ES-I3 (cell line): Measurements from ENCODE around the gene PRTN3.
A peak's percentile ranks its signal among the peaks of the same experiment; 100 is the strongest.

Experiments used
- H3K36me3 ChIP-seq: 2 replicates; pipeline ENCODE4 v1.6.1; 2013; ENCODE audit warnings: mild to moderate bottlenecking, low read length, control low read depth, moderate library complexity; ENCODE audit not compliant: insufficient read depth
- H3K4me1 ChIP-seq: 2 replicates; pipeline ENCODE4 v1.6.1; 2013; ENCODE audit warnings: mild to moderate bottlenecking, control low read depth, low read length; ENCODE audit not compliant: insufficient read depth
- H3K9ac ChIP-seq: 2 replicates; pipeline ENCODE4 v1.6.1; 2013; ENCODE audit warnings: low read depth, mild to moderate bottlenecking, low read length, moderate library complexity
- H3K9me3 ChIP-seq: 2 replicates; pipeline ENCODE4 v1.6.1; 2013; ENCODE audit warnings: mild to moderate bottlenecking, low read length, moderate library complexity; ENCODE audit not compliant: control insufficient read depth, insufficient read depth

Gene PRTN3, protein sequence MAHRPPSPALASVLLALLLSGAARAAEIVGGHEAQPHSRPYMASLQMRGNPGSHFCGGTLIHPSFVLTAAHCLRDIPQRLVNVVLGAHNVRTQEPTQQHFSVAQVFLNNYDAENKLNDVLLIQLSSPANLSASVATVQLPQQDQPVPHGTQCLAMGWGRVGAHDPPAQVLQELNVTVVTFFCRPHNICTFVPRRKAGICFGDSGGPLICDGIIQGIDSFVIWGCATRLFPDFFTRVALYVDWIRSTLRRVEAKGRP

DNA sequence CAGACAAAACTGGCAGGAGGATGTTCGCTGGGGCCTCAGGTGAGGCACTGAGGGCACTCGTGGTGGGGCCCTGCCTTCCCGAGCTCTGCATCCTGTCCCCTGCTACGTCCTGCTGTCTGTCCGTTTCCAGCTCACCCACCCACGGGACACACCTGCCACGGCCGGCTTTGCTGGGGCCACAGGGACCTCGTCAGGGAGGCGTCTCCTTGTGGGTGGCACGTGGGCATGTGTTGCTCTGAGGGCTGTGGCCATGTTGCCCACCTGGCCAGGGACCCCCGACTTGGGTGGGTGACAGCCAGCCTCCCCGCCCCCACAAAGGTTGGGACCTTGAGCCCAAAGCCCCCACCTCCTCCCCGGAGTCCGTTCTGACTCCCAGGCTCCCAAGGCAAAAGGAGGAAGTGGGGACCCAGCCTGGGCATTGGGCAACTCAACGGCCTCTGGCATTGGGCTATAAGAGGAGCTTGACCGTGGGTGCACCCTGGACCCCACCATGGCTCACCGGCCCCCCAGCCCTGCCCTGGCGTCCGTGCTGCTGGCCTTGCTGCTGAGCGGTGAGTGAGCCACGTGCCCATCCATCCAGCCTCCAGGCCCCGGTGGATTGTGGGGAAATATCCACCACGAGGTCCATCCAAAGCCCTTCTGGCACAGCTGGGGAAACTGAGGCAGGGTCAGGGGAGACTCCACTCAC is at the start of gene PRTN3:
TSS of gene PRTN3 (plus strand) at position 481 of the 688 bp plus-strand sequence. CDS start at position 491, 10 bp downstream.
- no peak within 1 kb of the TSS for H3K9ac ChIP-seq
- H3K9me3 ChIP-seq, result no peaks in the 10 kb centered on the region
- H3K36me3 ChIP-seq, result no peaks in the 10 kb centered on the region
- H3K4me1 ChIP-seq, result no peaks in the 10 kb centered on the region

DNA sequence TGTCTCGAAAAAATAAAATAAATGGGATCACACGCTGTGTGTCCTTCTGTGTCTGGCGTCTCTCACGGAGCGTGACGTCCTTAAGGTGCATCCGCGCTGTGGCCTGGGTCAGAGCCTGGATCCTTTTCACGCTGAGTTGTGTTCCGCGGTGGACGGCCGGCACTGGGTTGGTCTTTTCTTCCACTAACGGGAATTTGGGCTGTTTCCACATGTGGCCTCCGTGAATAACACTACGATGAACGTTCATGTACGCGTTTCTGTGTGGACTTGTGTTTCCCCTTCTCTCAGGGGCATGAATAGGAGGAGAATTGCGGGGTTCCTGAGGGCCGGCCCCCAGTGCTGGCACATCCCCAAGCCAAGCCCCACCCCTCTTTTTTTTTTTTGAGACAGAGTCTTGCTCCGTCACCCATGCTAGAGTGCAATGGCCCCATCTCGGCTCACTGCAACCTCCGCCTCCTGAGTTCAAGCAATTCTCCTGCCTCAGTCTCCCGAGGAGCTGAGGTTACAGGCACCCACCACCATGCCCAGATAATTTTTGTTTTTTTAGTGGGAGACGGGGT is 49.7 kb upstream of the PRTN3 start:
- H3K4me1 ChIP-seq, result peaks cover 21% of the 10 kb centered on the region; the same call in 1 of the 2 replicates
- H3K36me3 ChIP-seq, result no peaks in the 10 kb centered on the region
- H3K9ac ChIP-seq, result no peak overlapping the region
- H3K9me3 ChIP-seq, result no peaks in the 10 kb centered on the region

- Histone ChIP-seq H3K36me3 (no peaks in the 10 kb centered on the region), H3K9me3 (no peaks in the 10 kb centered on the region), H3K9ac (no peak overlapping the region), H3K4me1 (peaks cover 21% of the 10 kb centered on the region; the same call in 1 of the 2 replicates)
These were observed 49.1 kb upstream of the PRTN3 start for GRCh38 chr19:791567-792305.

DNA sequence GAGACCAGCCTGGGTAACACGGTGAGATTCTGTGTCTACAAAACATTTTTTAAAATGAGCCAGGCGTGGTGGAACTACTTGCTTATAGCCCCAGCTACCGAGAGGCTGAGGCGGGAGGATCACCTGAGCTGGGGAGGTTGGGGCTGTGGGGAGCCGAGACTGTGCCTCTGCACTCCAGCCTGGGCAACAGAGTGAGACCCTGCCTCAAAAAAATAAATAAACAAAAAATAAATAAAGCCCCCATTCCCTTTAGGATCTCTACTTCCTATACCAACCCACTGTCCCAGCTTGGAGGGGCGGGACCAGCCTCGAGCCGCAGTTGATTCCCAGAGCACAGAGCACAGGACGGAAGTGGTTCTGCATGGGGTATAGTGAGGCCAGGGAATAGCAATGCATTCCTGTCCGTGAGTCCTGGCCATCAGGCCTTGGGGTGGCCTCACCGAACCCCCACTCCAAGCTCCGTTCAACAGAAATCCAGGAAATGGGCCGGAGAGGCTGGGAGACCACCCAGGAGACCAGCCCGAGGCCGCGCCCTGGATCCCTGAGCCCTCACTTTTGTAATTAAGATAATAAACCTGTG is 48.4 kb upstream of the PRTN3 start:
- no peaks in the 10 kb centered on the region for H3K36me3 ChIP-seq
- H3K4me1 ChIP-seq, result peaks cover 21% of the 10 kb centered on the region; the same call in 1 of the 2 replicates
- H3K9me3 ChIP-seq, result no peaks in the 10 kb centered on the region
- no peak overlapping the region for H3K9ac ChIP-seq

GRCh38 chr19:793806-794205 is 47.0 kb upstream of the PRTN3 start:
- H3K9ac ChIP-seq, result no peak overlapping the region
- no peaks in the 10 kb centered on the region for H3K9me3 ChIP-seq
- H3K36me3 ChIP-seq, result no peaks in the 10 kb centered on the region
- peaks cover 18% of the 10 kb centered on the region; the same call in 1 of the 2 replicates for H3K4me1 ChIP-seq

GRCh38 chr19:795073-795611 is 45.7 kb upstream of the PRTN3 start:
- Histone ChIP-seq H3K4me1 (peaks cover 9% of the 10 kb centered on the region), H3K9me3 (no peaks in the 10 kb centered on the region), H3K36me3 (no peaks in the 10 kb centered on the region), H3K9ac (no peak overlapping the region)

- H3K9ac ChIP-seq, result no peak overlapping the region; the same call in 1 of the 2 replicates
- 0 out of 2 replicates have a peak, but pooled peaks cover 1% of the 10 kb centered on the region for H3K36me3 ChIP-seq
- H3K9me3 ChIP-seq, result no peaks in the 10 kb centered on the region
- peaks cover 16% of the 10 kb centered on the region for H3K4me1 ChIP-seq
These were observed 44.9 kb upstream of the PRTN3 start for GRCh38 chr19:795691-796581.

GRCh38 chr19:796692-797527 is 43.9 kb upstream of the PRTN3 start, which contains the start of gene PTBP1:
PTBP1 (plus strand) TSS chr19:797452; CDS start chr19:797498, 46 bp downstream.
- peaks cover 14% of the 10 kb centered on the region for H3K4me1 ChIP-seq
- H3K9ac ChIP-seq, result peak within 1 kb of the TSS; percentile 93
- no peaks in the 10 kb centered on the region for H3K9me3 ChIP-seq
- 0 out of 2 replicates have a peak, but pooled peaks cover 3% of the 10 kb centered on the region for H3K36me3 ChIP-seq

- H3K9ac ChIP-seq, result peak overlapping the region; percentile 93
- no peaks in the 10 kb centered on the region for H3K9me3 ChIP-seq
- 0 out of 2 replicates have a peak, but pooled peaks cover 3% of the 10 kb centered on the region for H3K36me3 ChIP-seq
- peaks cover 9% of the 10 kb centered on the region for H3K4me1 ChIP-seq
These were observed 43.0 kb upstream of the PRTN3 start for GRCh38 chr19:797528-798414.

- peaks cover 9% of the 10 kb centered on the region for H3K4me1 ChIP-seq
- H3K9ac ChIP-seq, result peak overlapping the region; percentile 93
- peaks cover 7% of the 10 kb centered on the region for H3K36me3 ChIP-seq
These were observed 42.3 kb upstream of the PRTN3 start for GRCh38 chr19:798415-799075.

DNA sequence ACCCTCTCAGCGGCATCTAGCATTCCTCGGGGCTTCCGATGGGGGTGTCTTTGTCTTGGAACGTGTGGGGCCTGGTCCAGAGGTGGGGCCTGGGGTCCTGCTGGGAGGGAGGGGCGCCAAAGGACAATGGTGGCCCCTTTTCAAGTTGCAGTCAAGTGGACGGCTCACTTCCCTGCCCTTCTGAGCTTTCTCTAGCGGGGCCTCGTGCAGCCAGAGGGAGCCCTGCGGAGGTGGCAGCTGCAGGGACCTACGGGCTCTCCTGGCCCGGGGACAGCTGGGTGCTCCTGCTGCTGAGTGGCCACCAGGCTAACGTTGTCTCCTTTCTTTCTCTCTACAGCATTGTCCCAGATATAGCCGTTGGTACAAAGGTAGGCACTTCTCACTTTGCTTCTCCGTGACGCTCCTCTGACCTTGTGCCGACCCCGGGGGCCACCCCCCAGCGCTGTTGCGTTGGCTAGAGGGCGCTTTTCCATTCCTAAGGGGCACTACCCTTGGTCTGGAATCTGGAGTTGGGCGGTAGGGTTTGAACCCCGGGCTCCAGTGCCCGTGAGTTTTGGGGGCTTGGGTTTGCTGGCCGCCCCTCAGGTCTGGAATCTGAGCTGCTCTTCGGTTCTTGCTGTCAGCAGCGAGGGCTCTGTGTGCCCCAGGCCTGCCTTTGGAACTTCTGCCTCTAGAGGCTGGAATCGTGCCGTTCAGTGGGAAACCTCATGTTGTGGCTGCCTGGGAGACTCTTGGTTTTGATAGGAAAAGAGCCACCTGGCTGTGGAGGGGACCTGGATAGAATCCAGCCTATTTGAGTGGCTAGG is 41.5 kb upstream of the PRTN3 start:
- peaks cover 9% of the 10 kb centered on the region for H3K4me1 ChIP-seq
- H3K9me3 ChIP-seq, result no peaks in the 10 kb centered on the region
- peak overlapping the region; percentile 93 for H3K9ac ChIP-seq
- H3K36me3 ChIP-seq, result peaks cover 11% of the 10 kb centered on the region

More at GRCh38 chr19:798415-799075, 42.3 kb upstream of the PRTN3 start:
- no peaks in the 10 kb centered on the region for H3K9me3 ChIP-seq
